ENCODE results near the gene ARHGAP33. TPM values are rescaled to one million over a fixed set of nuclear protein-coding genes. Genes with fewer than 3 reads are reported as not detected.

ARHGAP33 gene
- total RNA-seq, 5 donors from 2014 or later (not counting 1 experiment from before 2014, with no cell fraction given), result 19.7 to 38.5 (median 22.8) TPM

GRCh38 chr19:35782589-35782988 is 7.2 kb downstream of the ARHGAP33 start:
- Mint-ChIP-seq H3K27ac (no peak overlapping the region), H3K9me3 (no peaks in the 10 kb centered on the region), H3K4me1 (no peaks in the 10 kb centered on the region), H3K36me3 (peaks cover 13% of the 10 kb centered on the region), H3K4me3 (no peak overlapping the region), H3K27me3 (no peaks in the 10 kb centered on the region)
- ChIA-PET POLR2A (no interaction called here), CTCF (no interaction called here)
- Histone ChIP-seq H3K27me3 (replicated peaks in 1 of 2; ENCODE audit: control insufficient read depth in 2 of 2, extremely low read depth in 1 of 2, insufficient read depth in 2 of 2, low read length in 1 of 2) (no peaks in the 10 kb centered on the region), H3K9me3 (no peaks in the 10 kb centered on the region), H3K4me3 (ENCODE audit: control insufficient read depth in 1 of 2, extremely low read depth in 1 of 2, low read length in 1 of 2) (no peak overlapping the region), H3K27ac (ENCODE audit: low read length) (no peak overlapping the region), H3K36me3 (ENCODE audit: control insufficient read depth in 2 of 2, extremely low read depth in 1 of 2, insufficient read depth in 1 of 2, low read length in 1 of 2) (peaks cover 0 to 14% of the 10 kb centered on the region in 2 donors), H3K4me1 (ENCODE audit: control insufficient read depth in 1 of 2, extremely low read depth in 1 of 2, insufficient read depth in 2 of 2, low read length in 2 of 2) (no peaks in the 10 kb centered on the region)
- WGBS (ENCODE audit: insufficient coverage), result 98% methylated on average over 7 of the region's 12 CpGs
- DNase-seq, result no peak
- ATAC-seq (replicated peaks in 1 of 4), result no peak

DNA sequence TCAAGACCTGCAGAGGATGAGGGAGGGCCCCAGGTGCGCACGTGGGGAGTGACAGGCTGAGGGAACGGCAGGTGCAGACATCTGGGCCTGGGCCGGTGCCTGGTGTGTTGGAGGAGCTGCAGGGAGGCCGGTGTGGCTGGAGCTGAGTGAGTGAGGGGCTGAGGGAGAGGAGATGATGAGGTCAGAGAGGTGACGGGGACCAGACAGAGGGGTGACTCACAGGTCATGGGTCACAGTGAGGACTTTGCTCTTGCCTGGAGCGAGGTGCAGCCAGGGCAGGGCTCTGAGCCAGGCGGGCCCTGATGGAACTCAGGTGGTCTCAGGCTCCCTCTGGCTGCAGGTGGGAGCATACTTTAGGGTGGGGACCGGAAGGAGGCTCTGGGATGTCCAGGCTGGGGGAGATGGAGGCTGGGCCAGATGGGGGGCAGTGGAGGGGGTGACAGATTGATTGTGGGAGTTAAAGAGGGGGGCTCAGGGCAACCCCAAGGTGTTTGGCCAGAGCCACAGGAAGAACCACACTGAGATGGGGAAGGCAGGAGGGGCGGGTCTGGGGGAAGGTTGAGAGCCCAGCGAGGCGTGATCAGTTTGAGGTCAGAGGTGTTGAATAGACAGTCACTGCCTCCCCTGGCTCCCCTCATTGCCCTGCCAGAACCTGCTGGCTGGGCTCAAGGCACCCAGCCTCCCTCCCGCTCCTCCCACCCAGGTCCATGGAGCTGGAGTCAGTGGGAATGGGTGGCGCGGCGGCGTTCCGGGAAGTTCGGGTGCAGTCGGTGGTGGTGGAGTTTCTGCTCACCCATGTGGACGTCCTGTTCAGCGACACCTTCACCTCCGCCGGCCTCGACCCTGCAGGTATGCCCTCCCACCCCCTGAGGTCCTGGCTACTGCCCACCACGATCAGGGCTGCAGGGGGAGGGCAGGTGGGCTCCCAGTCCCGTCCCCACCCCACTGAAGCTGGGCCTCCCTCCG is 8.4 kb downstream of the ARHGAP33 start:
- H3K4me3 Mint-ChIP-seq, result no peak overlapping the region
- no peaks in the 10 kb centered on the region for H3K4me1 Mint-ChIP-seq
- Histone ChIP-seq H3K27ac (ENCODE audit: low read length) (no peak overlapping the region), H3K4me3 (ENCODE audit: control insufficient read depth in 1 of 2, extremely low read depth in 1 of 2, low read length in 1 of 2) (no peak overlapping the region), H3K36me3 (ENCODE audit: control insufficient read depth in 2 of 2, extremely low read depth in 1 of 2, insufficient read depth in 1 of 2, low read length in 1 of 2) (peaks cover 0 to 14% of the 10 kb centered on the region in 2 donors), H3K4me1 (ENCODE audit: control insufficient read depth in 1 of 2, extremely low read depth in 1 of 2, insufficient read depth in 2 of 2, low read length in 2 of 2) (no peaks in the 10 kb centered on the region), H3K27me3 (replicated peaks in 1 of 2; ENCODE audit: control insufficient read depth in 2 of 2, extremely low read depth in 1 of 2, insufficient read depth in 2 of 2, low read length in 1 of 2) (no peaks in the 10 kb centered on the region), H3K9me3 (no peaks in the 10 kb centered on the region)
- H3K9me3 Mint-ChIP-seq, result no peaks in the 10 kb centered on the region
- H3K27ac Mint-ChIP-seq, result no peak overlapping the region
- 91% methylated on average over 22 of the region's 28 CpGs for WGBS (ENCODE audit: insufficient coverage)
- DNase-seq (no peak), ATAC-seq (replicated peaks in 1 of 4) (no peak)
- ChIA-PET CTCF (interaction anchor here in 1 of 2 donors (0.6 kb wide), 1 partner anchor 142 kb away, joined by 3 read pairs; no protein-coding TSS in a partner anchor), POLR2A (no interaction called here)
- peaks cover 13% of the 10 kb centered on the region for H3K36me3 Mint-ChIP-seq
- no peaks in the 10 kb centered on the region for H3K27me3 Mint-ChIP-seq

DNA sequence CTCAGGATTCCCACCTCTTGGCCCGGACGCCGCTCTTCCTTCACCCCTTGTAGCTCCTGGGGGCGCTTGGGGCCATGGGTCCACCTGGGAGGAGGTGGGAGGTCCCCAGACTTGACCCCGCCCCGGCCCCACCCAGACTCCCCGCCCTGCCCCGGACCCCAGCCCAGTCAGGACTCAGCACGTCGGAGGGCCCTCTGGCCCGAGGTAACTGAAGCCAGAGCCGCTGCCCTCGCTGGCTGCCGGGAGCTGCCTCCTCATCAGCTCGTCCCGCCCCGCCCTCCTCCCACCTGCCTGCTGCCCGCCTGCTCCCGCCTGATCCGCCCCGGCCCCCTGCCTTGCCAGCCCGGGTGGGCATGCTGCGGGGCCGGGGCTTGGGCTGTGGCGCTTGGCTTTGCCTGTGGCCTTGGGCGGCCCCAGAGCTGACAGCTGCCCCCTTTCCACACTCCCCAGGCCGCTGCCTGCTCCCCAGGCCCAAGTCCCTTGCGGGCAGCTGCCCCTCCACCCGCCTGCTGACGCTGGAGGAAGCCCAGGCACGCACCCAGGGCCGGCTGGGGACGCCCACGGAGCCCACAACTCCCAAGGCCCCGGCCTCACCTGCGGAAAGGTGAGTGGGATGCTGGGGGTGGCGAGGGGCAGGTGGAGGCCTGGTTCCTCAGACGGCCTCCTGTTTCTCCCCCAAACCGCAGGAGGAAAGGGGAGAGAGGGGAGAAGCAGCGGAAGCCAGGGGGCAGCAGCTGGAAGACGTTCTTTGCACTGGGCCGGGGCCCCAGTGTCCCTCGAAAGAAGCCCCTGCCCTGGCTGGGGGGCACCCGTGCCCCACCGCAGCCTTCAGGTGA is 9.4 kb downstream of the ARHGAP33 start:
- peaks cover 0 to 14% of the 10 kb centered on the region in 2 donors for H3K36me3 ChIP-seq (ENCODE audit: control insufficient read depth in 2 of 2, extremely low read depth in 1 of 2, insufficient read depth in 1 of 2, low read length in 1 of 2)
- no peaks in the 10 kb centered on the region for H3K27me3 ChIP-seq (replicated peaks in 1 of 2; ENCODE audit: control insufficient read depth in 2 of 2, extremely low read depth in 1 of 2, insufficient read depth in 2 of 2, low read length in 1 of 2)
- ChIA-PET POLR2A (no interaction called here), CTCF (interaction anchor here in 1 of 2 donors (0.6 kb wide), 1 partner anchor 141 kb away, joined by 3 read pairs; no protein-coding TSS in a partner anchor)
- H3K4me3 Mint-ChIP-seq, result no peak overlapping the region
- H3K4me3 ChIP-seq (ENCODE audit: control insufficient read depth in 1 of 2, extremely low read depth in 1 of 2, low read length in 1 of 2), result no peak overlapping the region
- no peak for DNase-seq
- H3K9me3 ChIP-seq, result no peaks in the 10 kb centered on the region
- H3K4me1 ChIP-seq (ENCODE audit: control insufficient read depth in 1 of 2, extremely low read depth in 1 of 2, insufficient read depth in 2 of 2, low read length in 2 of 2), result no peaks in the 10 kb centered on the region
- peaks cover 9% of the 10 kb centered on the region for H3K36me3 Mint-ChIP-seq
- H3K27ac ChIP-seq (ENCODE audit: low read length), result no peak overlapping the region
- no peak for ATAC-seq (replicated peaks in 1 of 4)
- no peaks in the 10 kb centered on the region for H3K9me3 Mint-ChIP-seq
- no peaks in the 10 kb centered on the region for H3K27me3 Mint-ChIP-seq
- H3K27ac Mint-ChIP-seq, result no peak overlapping the region
- H3K4me1 Mint-ChIP-seq, result no peaks in the 10 kb centered on the region
- WGBS (ENCODE audit: insufficient coverage), result 93% methylated on average over 26 of the region's 45 CpGs

GRCh38 chr19:35785339-35785627 is 9.9 kb downstream of the ARHGAP33 start:
- Histone ChIP-seq H3K9me3 (no peaks in the 10 kb centered on the region), H3K36me3 (ENCODE audit: control insufficient read depth in 2 of 2, extremely low read depth in 1 of 2, insufficient read depth in 1 of 2, low read length in 1 of 2) (peaks cover 0 to 11% of the 10 kb centered on the region in 2 donors), H3K4me3 (ENCODE audit: control insufficient read depth in 1 of 2, extremely low read depth in 1 of 2, low read length in 1 of 2) (no peak overlapping the region), H3K27ac (ENCODE audit: low read length) (no peak overlapping the region), H3K4me1 (ENCODE audit: control insufficient read depth in 1 of 2, extremely low read depth in 1 of 2, insufficient read depth in 2 of 2, low read length in 2 of 2) (no peaks in the 10 kb centered on the region), H3K27me3 (replicated peaks in 1 of 2; ENCODE audit: control insufficient read depth in 2 of 2, extremely low read depth in 1 of 2, insufficient read depth in 2 of 2, low read length in 1 of 2) (peaks cover 0 to 3% of the 10 kb centered on the region in 2 experiments)
- no peak overlapping the region for H3K4me3 Mint-ChIP-seq
- ChIA-PET POLR2A (no interaction called here), CTCF (no interaction called here)
- no peak overlapping the region for H3K27ac Mint-ChIP-seq
- 98% methylated on average over 9 of the region's 10 CpGs for WGBS (ENCODE audit: insufficient coverage)
- ATAC-seq (replicated peaks in 1 of 4) (no peak), DNase-seq (no peak)
- peaks cover 9% of the 10 kb centered on the region for H3K36me3 Mint-ChIP-seq
- no peaks in the 10 kb centered on the region for H3K9me3 Mint-ChIP-seq
- H3K27me3 Mint-ChIP-seq, result no peaks in the 10 kb centered on the region
- H3K4me1 Mint-ChIP-seq, result no peaks in the 10 kb centered on the region

DNA sequence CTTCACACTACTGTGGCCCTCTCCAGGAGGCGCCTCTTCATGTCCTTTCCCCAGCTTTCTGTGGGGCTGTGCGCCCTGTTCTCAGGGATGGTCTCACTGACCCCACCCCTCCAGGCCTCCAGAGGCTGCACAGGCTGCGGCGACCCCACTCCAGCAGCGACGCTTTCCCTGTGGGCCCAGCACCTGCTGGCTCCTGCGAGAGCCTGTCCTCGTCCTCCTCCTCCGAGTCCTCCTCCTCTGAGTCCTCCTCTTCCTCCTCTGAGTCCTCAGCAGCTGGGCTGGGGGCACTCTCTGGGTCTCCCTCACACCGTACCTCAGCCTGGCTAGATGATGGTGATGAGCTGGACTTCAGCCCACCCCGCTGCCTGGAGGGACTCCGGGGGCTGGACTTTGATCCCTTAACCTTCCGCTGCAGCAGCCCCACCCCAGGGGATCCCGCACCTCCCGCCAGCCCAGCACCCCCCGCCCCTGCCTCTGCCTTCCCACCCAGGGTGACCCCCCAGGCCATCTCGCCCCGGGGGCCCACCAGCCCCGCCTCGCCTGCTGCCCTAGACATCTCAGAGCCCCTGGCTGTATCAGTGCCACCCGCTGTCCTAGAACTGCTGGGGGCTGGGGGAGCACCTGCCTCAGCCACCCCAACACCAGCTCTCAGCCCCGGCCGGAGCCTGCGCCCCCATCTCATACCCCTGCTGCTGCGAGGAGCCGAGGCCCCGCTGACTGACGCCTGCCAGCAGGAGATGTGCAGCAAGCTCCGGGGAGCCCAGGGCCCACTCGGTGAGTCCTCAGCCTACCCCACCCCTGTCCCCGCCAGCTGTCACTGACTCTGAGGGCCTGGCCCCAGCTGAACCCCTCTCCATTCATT is 11.2 kb downstream of the ARHGAP33 start:
- Histone ChIP-seq H3K27ac (ENCODE audit: low read length) (no peak overlapping the region), H3K4me1 (ENCODE audit: control insufficient read depth in 1 of 2, extremely low read depth in 1 of 2, insufficient read depth in 2 of 2, low read length in 2 of 2) (no peaks in the 10 kb centered on the region), H3K36me3 (ENCODE audit: control insufficient read depth in 2 of 2, extremely low read depth in 1 of 2, insufficient read depth in 1 of 2, low read length in 1 of 2) (peaks cover 0 to 11% of the 10 kb centered on the region in 2 donors), H3K27me3 (replicated peaks in 1 of 2; ENCODE audit: control insufficient read depth in 2 of 2, extremely low read depth in 1 of 2, insufficient read depth in 2 of 2, low read length in 1 of 2) (peaks cover 0 to 9% of the 10 kb centered on the region in 2 experiments), H3K4me3 (ENCODE audit: control insufficient read depth in 1 of 2, extremely low read depth in 1 of 2, low read length in 1 of 2) (no peak overlapping the region), H3K9me3 (no peaks in the 10 kb centered on the region)
- ChIA-PET POLR2A (no interaction called here), CTCF (interaction anchor here in 1 of 2 donors (0.5 kb wide), 1 partner anchor 269 kb away, joined by 3 read pairs; no protein-coding TSS in a partner anchor)
- WGBS (ENCODE audit: insufficient coverage), result 96% methylated on average over 29 of the region's 31 CpGs
- no peaks in the 10 kb centered on the region for H3K27me3 Mint-ChIP-seq
- no peak for DNase-seq
- ATAC-seq (replicated peaks in 1 of 4), result no peak
- no peaks in the 10 kb centered on the region for H3K4me1 Mint-ChIP-seq
- peaks cover 4% of the 10 kb centered on the region for H3K36me3 Mint-ChIP-seq
- H3K27ac Mint-ChIP-seq, result no peak overlapping the region
- H3K4me3 Mint-ChIP-seq, result no peak overlapping the region
- no peaks in the 10 kb centered on the region for H3K9me3 Mint-ChIP-seq
